GM21529 (cell line): ENCODE data around the gene SPPL3.

ENCODE experiments used
- ATAC-seq: cut with Tn5 transposase; IDR thresholded peaks from one replicate; pipeline ENCODE4 v1.9.1; 2021; ENCODE audit not compliant: unreplicated experiment

SPPL3 gene

GRCh38 chr12:120822832-120823503, 81.2 kb downstream of the SPPL3 start:
- ATAC-seq: no peak

- ATAC-seq: no peak
Observed at GRCh38 chr12:120821878-120822277, 82.3 kb downstream of the SPPL3 start.

GRCh38 chr12:120820884-120821510, 83.2 kb downstream of the SPPL3 start:
- no peak for ATAC-seq

- no peak for ATAC-seq
Observed at GRCh38 chr12:120818416-120818815, 85.7 kb downstream of the SPPL3 start.

GRCh38 chr12:120817559-120818330, 86.4 kb downstream of the SPPL3 start:
- no peak for ATAC-seq

- ATAC-seq: no peak
Observed at GRCh38 chr12:120816363-120816762, 87.8 kb downstream of the SPPL3 start.

- ATAC-seq: no peak
Observed at GRCh38 chr12:120814903-120815429, 89.2 kb downstream of the SPPL3 start.

- no peak for ATAC-seq
Observed at GRCh38 chr12:120814203-120814902, 89.8 kb downstream of the SPPL3 start.

- no peak for ATAC-seq
Observed at GRCh38 chr12:120813588-120814153, 90.5 kb downstream of the SPPL3 start.

- no peak for ATAC-seq
Observed at GRCh38 chr12:120810021-120810420, 94.1 kb downstream of the SPPL3 start.

- ATAC-seq: no peak
Observed at GRCh38 chr12:120804428-120804827, 99.7 kb downstream of the SPPL3 start.

GRCh38 chr12:120801146-120801545, 103.0 kb downstream of the SPPL3 start:
- no peak for ATAC-seq

- ATAC-seq: no peak
Observed at GRCh38 chr12:120800665-120801064, 103.5 kb downstream of the SPPL3 start.

GRCh38 chr12:120799243-120800045, 104.7 kb downstream of the SPPL3 start:
- no peak for ATAC-seq

- no peak for ATAC-seq
Observed at GRCh38 chr12:120798696-120799095, 105.5 kb downstream of the SPPL3 start.

- ATAC-seq: no peak
Observed at GRCh38 chr12:120797677-120798642, 106.2 kb downstream of the SPPL3 start.

- ATAC-seq: no peak
Observed at GRCh38 chr12:120795441-120796178, 108.5 kb downstream of the SPPL3 start.

GRCh38 chr12:120793357-120793756, 110.8 kb downstream of the SPPL3 start:
- no peak for ATAC-seq
